Vagina (tissue), 2 donors: ENCODE results near the gene C11orf24. TPM values are rescaled to one million over a fixed set of nuclear protein-coding genes. Genes with fewer than 3 reads are reported as not detected.

ENCODE experiments used
- DNase-seq, 2 donors: peaks; one replicate each; pipeline ENCODE4 v3.0.0-alpha.2; 2017; ENCODE audit errors: extremely low spot score in 2 of 2
- H3K27ac ChIP-seq: fragments of 200-600 bp; sonication (generic); one replicate; pipeline ENCODE4 v1.5.1; 2019
- H3K27me3 ChIP-seq: fragments of 200-600 bp; sonication (generic); one replicate; pipeline ENCODE4 v1.5.1; 2019
- H3K36me3 ChIP-seq, 2 donors: fragments of 200-600 bp; sonication (generic); one replicate each; pipeline ENCODE4 v1.5.1; 2017 to 2019
- H3K4me1 ChIP-seq: fragments of 200-600 bp; sonication (generic); one replicate; pipeline ENCODE4 v1.5.1; 2019
- H3K4me3 ChIP-seq, 2 donors: fragments of 200-600 bp; sonication (generic); 1 replicate in 1 of 2; 2 replicates in 1 of 2; pipeline ENCODE4 v1.5.1; 2016 to 2019
- H3K9me3 ChIP-seq: fragments of 200-600 bp; sonication (generic); one replicate; pipeline ENCODE4 v1.5.1; 2019
- POLR2A ChIP-seq, 2 donors: fragments of 450-650 bp; IDR thresholded peaks; one replicate each; pipeline ENCODE4 v1.6.1; 2017; ENCODE audit warnings: antibody characterized with exemption in 2 of 2, mild to moderate bottlenecking in 2 of 2, moderate library complexity in 2 of 2
- POLR2AphosphoS5 ChIP-seq, 2 donors: sonication (generic); formaldehyde crosslinking; IDR thresholded peaks; one replicate each; pipeline ENCODE4 v1.9.0; 2017; ENCODE audit warnings: antibody characterized with exemption in 2 of 2, mild to moderate bottlenecking in 2 of 2, low read depth in 1 of 2; ENCODE audit not compliant: insufficient read depth in 1 of 2
- intact Hi-C: fragments of 100-400 bp; cut with DNase I; formaldehyde crosslinking; loops from one replicate; pipeline ENCODE4 v1.15.1; 2023
- total RNA-seq: library from RNA; depleted of rRNA; stranded (reverse); fragments of >200 nt; gene quantifications from one replicate; pipeline ENCODE4 v1.2.3, GENCODE V29; 2016
- TF ChIP-seq, protein P1 (sequence below), 3 experiments: fragments of 450-650 bp in 2 of 3; fragments of 200-600 bp in 1 of 3; sonication (generic) in 1 of 3; IDR thresholded peaks; one replicate each; pipeline ENCODE4 v1.5.1; 2017 to 2019; ENCODE audit warnings: antibody characterized with exemption in 3 of 3, mild to moderate bottlenecking in 2 of 3, moderate library complexity in 2 of 3

C11orf24 gene
- total RNA-seq, 1 donor from 2014 or later: 38.1 TPM

DNA sequence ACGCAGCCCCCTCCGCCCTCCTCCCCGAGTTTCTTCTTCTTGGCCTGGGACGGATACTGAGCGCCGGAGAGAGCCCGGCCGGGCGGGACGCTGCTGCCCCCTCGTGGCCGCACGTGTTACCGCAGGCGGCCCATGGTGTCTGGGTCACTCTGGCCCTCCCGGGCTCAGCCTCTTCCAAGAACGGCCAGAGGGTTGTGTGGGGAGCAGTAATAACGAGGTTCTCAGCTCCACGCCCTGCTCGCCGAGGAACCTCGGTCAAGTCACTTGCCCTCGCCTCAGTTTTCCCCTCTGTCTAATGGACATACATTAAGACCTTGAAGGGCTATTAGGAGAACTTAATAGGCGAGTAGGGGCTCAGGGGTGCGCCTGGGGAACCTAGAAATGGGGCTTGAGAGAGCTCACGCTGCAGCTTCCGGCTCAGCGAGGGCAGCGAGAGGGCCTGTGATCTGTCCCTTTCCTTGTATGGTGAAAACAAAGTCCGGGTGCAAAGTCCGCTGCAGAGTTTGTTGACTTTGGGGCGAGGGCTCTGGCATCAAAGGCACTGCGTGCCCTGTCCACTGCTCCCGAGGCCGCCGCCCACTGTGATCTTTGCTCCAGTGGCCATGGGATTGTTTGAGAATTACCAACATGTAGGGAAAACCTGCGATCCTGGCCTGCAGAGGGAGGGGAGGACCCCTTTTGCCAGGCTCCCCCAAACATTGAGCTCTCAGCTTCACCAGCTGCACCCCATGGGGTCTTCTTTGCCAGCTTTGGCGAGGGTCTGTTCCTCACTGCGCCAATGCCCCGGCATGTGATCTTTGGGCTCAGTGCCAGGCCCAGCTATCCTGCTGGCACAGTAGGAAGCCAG, 26.3 kb upstream of the C11orf24 start:
- peak overlapping the region in 1 of 2 donors; percentile 24 for H3K4me3 ChIP-seq
- no peak for DNase-seq
- H3K27ac ChIP-seq: no peak overlapping the region
- H3K9me3 ChIP-seq: no peaks in the 10 kb centered on the region
- intact Hi-C loops: loop anchor here (5.0 kb wide), 1 partner anchor 41 kb away; no protein-coding TSS in a partner anchor
- H3K27me3 ChIP-seq: no peaks in the 10 kb centered on the region
- H3K36me3 ChIP-seq: no peaks in the 10 kb centered on the region
- TF ChIP-seq POLR2AphosphoS5 (IDR thresholded peaks at IDR 0.05; ENCODE audit: insufficient read depth in 1 of 2, low read depth in 1 of 2) (peak in 1 of 2 donors; percentile 47), POLR2A (IDR thresholded peaks at IDR 0.05) (no peak)
- TF ChIP-seq, protein P1, sequence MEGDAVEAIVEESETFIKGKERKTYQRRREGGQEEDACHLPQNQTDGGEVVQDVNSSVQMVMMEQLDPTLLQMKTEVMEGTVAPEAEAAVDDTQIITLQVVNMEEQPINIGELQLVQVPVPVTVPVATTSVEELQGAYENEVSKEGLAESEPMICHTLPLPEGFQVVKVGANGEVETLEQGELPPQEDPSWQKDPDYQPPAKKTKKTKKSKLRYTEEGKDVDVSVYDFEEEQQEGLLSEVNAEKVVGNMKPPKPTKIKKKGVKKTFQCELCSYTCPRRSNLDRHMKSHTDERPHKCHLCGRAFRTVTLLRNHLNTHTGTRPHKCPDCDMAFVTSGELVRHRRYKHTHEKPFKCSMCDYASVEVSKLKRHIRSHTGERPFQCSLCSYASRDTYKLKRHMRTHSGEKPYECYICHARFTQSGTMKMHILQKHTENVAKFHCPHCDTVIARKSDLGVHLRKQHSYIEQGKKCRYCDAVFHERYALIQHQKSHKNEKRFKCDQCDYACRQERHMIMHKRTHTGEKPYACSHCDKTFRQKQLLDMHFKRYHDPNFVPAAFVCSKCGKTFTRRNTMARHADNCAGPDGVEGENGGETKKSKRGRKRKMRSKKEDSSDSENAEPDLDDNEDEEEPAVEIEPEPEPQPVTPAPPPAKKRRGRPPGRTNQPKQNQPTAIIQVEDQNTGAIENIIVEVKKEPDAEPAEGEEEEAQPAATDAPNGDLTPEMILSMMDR (IDR thresholded peaks at IDR 0.05): peak; percentile 89 to 94 (median 93)
- peaks cover 13% of the 10 kb centered on the region for H3K4me1 ChIP-seq

DNA sequence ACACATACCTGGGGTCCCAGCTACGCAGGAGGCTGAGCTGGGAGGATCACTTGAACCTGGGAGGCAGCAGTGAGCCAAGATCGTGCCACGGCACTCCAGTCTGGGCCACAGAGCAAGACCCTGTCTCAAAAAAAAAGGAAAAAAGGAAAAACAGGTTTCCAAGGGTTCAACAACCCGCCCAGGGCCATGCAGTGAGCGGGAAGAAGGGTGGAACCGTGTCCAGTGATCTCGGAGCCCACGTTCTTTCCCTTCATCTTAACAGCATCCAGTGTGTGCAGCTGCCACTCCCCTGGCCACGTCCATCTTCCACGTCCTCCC, 25.7 kb upstream of the C11orf24 start:
- Histone ChIP-seq H3K27me3 (no peaks in the 10 kb centered on the region), H3K4me3 (peak overlapping the region in 1 of 2 donors; percentile 24), H3K27ac (no peak overlapping the region), H3K36me3 (no peaks in the 10 kb centered on the region), H3K9me3 (no peaks in the 10 kb centered on the region), H3K4me1 (peaks cover 13% of the 10 kb centered on the region)
- TF ChIP-seq, protein P1 (IDR thresholded peaks at IDR 0.05): no peak
- TF ChIP-seq POLR2A (IDR thresholded peaks at IDR 0.05) (no peak), POLR2AphosphoS5 (IDR thresholded peaks at IDR 0.05; ENCODE audit: insufficient read depth in 1 of 2, low read depth in 1 of 2) (no peak)
- intact Hi-C loops: loop anchor here (5.0 kb wide), 1 partner anchor 40 kb away; no protein-coding TSS in a partner anchor
- DNase-seq: no peak

DNA sequence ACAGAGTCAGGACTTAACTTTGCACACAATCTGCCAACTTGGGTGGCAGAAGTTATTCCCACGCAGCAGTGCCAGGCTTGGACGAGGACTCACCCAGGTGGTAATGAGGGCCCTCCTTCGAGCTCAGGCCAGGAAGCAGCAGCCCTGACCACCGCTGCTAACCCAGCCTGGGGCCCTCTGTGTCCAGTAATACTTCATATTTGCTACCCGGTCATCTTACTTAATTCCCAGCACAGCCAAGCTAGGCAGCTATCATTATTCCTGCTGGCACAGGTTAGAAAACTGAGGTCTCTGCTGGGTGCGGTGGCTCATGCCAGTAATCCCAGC, 25.2 kb upstream of the C11orf24 start:
- TF ChIP-seq POLR2AphosphoS5 (IDR thresholded peaks at IDR 0.05; ENCODE audit: insufficient read depth in 1 of 2, low read depth in 1 of 2) (no peak), POLR2A (IDR thresholded peaks at IDR 0.05) (no peak)
- TF ChIP-seq, protein P1 (IDR thresholded peaks at IDR 0.05): no peak
- DNase-seq: no peak

DNA sequence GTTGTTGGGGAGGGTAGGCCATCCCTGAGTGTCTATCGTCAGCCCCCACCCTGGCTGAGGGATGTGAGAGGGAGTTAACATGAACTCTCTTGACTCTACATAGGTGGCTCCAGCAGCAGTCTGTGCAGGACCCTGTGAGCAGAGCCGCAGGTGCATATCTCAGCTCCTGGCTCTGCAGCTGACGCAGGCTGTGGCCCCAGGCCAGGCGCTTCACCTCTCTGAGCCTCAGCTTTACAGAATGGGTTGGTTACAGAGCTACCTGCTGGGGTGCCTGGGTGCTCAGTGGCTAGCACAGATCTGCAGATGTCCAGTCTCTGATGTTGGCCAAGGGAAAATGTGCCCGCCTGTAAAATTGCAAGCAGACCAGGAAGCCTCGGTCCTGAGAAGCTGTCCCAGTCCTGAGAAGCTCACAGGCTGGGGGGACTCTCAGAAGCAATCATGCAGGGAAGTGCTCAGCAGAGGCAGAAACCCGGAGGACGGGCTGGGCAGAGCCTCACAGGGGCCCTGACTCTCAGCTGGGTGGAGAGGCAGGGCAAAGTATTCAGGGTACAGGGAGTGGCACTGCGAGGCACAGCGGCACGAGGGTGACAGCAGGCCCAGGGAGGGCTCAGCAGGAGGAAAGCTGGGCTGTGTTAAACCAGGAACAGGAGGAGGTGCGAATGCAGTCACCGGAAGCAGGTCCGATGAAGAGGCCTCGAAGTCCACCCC, 24.7 kb upstream of the C11orf24 start:
- no peak overlapping the region for H3K4me3 ChIP-seq
- TF ChIP-seq, protein P1 (IDR thresholded peaks at IDR 0.05): no peak
- TF ChIP-seq POLR2AphosphoS5 (IDR thresholded peaks at IDR 0.05; ENCODE audit: insufficient read depth in 1 of 2, low read depth in 1 of 2) (no peak), POLR2A (IDR thresholded peaks at IDR 0.05) (no peak)
- no peak for DNase-seq
- no peaks in the 10 kb centered on the region for H3K9me3 ChIP-seq
- H3K4me1 ChIP-seq: peaks cover 13% of the 10 kb centered on the region
- intact Hi-C loops: loop anchor here (5.0 kb wide), 1 partner anchor 39 kb away; no protein-coding TSS in a partner anchor
- H3K36me3 ChIP-seq: no peaks in the 10 kb centered on the region
- no peak overlapping the region for H3K27ac ChIP-seq
- no peaks in the 10 kb centered on the region for H3K27me3 ChIP-seq

More for the DNA sequence above, 25.2 kb upstream of the C11orf24 start:
- Histone ChIP-seq H3K4me1 (peaks cover 13% of the 10 kb centered on the region), H3K4me3 (no peak overlapping the region), H3K27ac (no peak overlapping the region), H3K36me3 (no peaks in the 10 kb centered on the region), H3K9me3 (no peaks in the 10 kb centered on the region), H3K27me3 (no peaks in the 10 kb centered on the region)
- intact Hi-C loops: loop anchor here (5.0 kb wide), 1 partner anchor 40 kb away; no protein-coding TSS in a partner anchor
